Astrocyte (in vitro differentiated cells and primary cell): Measurements from ENCODE around the gene COL15A1.

ENCODE experiments used
- EZH2 ChIP-seq: IDR thresholded peaks from 2 replicates; pipeline ENCODE4 v1.6.1; 2012; ENCODE audit warnings: mild to moderate bottlenecking, low read length, inconsistent platforms; ENCODE audit not compliant: insufficient read depth
- TF ChIP-seq, protein P1 (sequence below): IDR thresholded peaks from 2 replicates; pipeline ENCODE4 v1.5.1; 2011; ENCODE audit warnings: low read depth, mild to moderate bottlenecking, inconsistent platforms, low read length, moderate library complexity; ENCODE audit not compliant: insufficient read depth

DNA sequence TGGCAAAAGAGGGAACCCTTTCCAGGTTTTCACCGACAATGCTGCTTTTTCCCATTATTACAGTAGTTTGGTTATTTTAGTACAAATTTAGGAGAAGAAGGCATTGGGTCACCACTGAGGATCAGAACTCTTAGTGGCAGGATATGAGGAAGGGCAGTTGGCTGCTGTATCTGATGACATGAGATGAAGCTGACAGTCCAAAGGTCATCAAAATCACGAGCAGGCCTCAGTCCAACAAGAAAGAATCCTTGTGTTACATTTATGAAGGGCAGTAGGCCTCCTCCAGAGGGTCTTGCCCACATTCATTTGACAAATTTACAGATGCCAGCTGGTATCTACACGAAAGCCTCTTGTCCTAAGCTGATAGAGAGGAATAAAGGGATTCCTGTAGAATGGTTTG lies 49.5 kb upstream of the COL15A1 start:
- TF ChIP-seq, protein P1, sequence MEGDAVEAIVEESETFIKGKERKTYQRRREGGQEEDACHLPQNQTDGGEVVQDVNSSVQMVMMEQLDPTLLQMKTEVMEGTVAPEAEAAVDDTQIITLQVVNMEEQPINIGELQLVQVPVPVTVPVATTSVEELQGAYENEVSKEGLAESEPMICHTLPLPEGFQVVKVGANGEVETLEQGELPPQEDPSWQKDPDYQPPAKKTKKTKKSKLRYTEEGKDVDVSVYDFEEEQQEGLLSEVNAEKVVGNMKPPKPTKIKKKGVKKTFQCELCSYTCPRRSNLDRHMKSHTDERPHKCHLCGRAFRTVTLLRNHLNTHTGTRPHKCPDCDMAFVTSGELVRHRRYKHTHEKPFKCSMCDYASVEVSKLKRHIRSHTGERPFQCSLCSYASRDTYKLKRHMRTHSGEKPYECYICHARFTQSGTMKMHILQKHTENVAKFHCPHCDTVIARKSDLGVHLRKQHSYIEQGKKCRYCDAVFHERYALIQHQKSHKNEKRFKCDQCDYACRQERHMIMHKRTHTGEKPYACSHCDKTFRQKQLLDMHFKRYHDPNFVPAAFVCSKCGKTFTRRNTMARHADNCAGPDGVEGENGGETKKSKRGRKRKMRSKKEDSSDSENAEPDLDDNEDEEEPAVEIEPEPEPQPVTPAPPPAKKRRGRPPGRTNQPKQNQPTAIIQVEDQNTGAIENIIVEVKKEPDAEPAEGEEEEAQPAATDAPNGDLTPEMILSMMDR = no peak
- no peak for TF ChIP-seq EZH2
